ENCODE data around the gene PKN1. TPM values are rescaled to one million over a fixed set of nuclear protein-coding genes. Genes with fewer than 3 reads are reported as not detected.

PKN1 gene
- total RNA-seq, 1 donor = 164 TPM

GRCh38 chr19:14479309-14479974, 46.3 kb downstream of the PKN1 start:
- no peak overlapping the region for H3K4me3 ChIP-seq (ENCODE audit: low read depth, low read length)
- no peak for DNase-seq (ENCODE audit: low read depth)
- no peak for TF ChIP-seq CTCF (IDR thresholded peaks at IDR 0.05; ENCODE audit: insufficient read depth, low read length)

- peak; percentile 77 for TF ChIP-seq CTCF (IDR thresholded peaks at IDR 0.05; ENCODE audit: insufficient read depth, low read length)
- no peak overlapping the region for H3K4me3 ChIP-seq (ENCODE audit: low read depth, low read length)
- DNase-seq (ENCODE audit: low read depth) = no peak
These were observed 47.0 kb downstream of the PKN1 start for GRCh38 chr19:14479975-14480699.

- TF ChIP-seq CTCF (IDR thresholded peaks at IDR 0.05; ENCODE audit: insufficient read depth, low read length) = no peak
- DNase-seq (ENCODE audit: low read depth) = no peak
These were observed 47.6 kb downstream of the PKN1 start for GRCh38 chr19:14480700-14481079.

GRCh38 chr19:14482172-14482941, 49.3 kb downstream of the PKN1 start:
- H3K4me3 ChIP-seq (ENCODE audit: low read depth, low read length) = no peak overlapping the region
- TF ChIP-seq CTCF (IDR thresholded peaks at IDR 0.05; ENCODE audit: insufficient read depth, low read length) = no peak
- DNase-seq (ENCODE audit: low read depth) = no peak

More at GRCh38 chr19:14480700-14481079, 47.6 kb downstream of the PKN1 start:
- no peak overlapping the region for H3K4me3 ChIP-seq (ENCODE audit: low read depth, low read length)

GRCh38 chr19:14487370-14488125, 54.4 kb downstream of the PKN1 start:
- DNase-seq (ENCODE audit: low read depth) = no peak
- TF ChIP-seq CTCF (IDR thresholded peaks at IDR 0.05; ENCODE audit: insufficient read depth, low read length) = no peak

GRCh38 chr19:14492756-14493337, 59.7 kb downstream of the PKN1 start:
- no peak for DNase-seq (ENCODE audit: low read depth)
- no peak overlapping the region for H3K4me3 ChIP-seq (ENCODE audit: low read depth, low read length)
- TF ChIP-seq CTCF (IDR thresholded peaks at IDR 0.05; ENCODE audit: insufficient read depth, low read length) = no peak

More at GRCh38 chr19:14487370-14488125, 54.4 kb downstream of the PKN1 start:
- no peak overlapping the region for H3K4me3 ChIP-seq (ENCODE audit: low read depth, low read length)
